ENCODE measurements around the gene FERMT2.

- no peak for TF ChIP-seq CTCF (IDR thresholded peaks at IDR 0.05)
- TF ChIP-seq POLR2A (IDR thresholded peaks at IDR 0.05), result no peak
Observed at GRCh38 chr14:52840877-52841276, 110.0 kb downstream of the FERMT2 start.
